ENCODE data around the gene RTN4RL1.
"Not testable (repeated sequence)": the region's sequence is repeated elsewhere in the genome, so short reads cannot be mapped to it uniquely, and the experiment has no call there.

RTN4RL1 gene

GRCh38 chr17:2008332-2009126, 16.6 kb downstream of the RTN4RL1 start:
- DNase-seq (ENCODE audit: low read depth in 2 of 3, low spot score in 2 of 3): no peak

GRCh38 chr17:2004435-2004952, 20.6 kb downstream of the RTN4RL1 start:
- DNase-seq (ENCODE audit: low read depth in 2 of 3, low spot score in 2 of 3): no peak

- no peak for DNase-seq (ENCODE audit: low read depth in 2 of 3, low spot score in 2 of 3)
These were observed 21.6 kb downstream of the RTN4RL1 start for GRCh38 chr17:2003525-2003924.

- DNase-seq (ENCODE audit: low read depth in 2 of 3, low spot score in 2 of 3): no peak
These were observed 22.3 kb downstream of the RTN4RL1 start for GRCh38 chr17:2002767-2003329.

GRCh38 chr17:1999557-2000251, 25.4 kb downstream of the RTN4RL1 start:
- DNase-seq (ENCODE audit: low read depth in 2 of 3, low spot score in 2 of 3): no peak

GRCh38 chr17:1997927-1998742, 27.0 kb downstream of the RTN4RL1 start:
- DNase-seq (ENCODE audit: low read depth in 2 of 3, low spot score in 2 of 3): no peak

- no peak for DNase-seq (ENCODE audit: low read depth in 2 of 3, low spot score in 2 of 3)
These were observed 27.7 kb downstream of the RTN4RL1 start for GRCh38 chr17:1997289-1997926.

GRCh38 chr17:1996800-1997288, 28.3 kb downstream of the RTN4RL1 start:
- DNase-seq (ENCODE audit: low read depth in 2 of 3, low spot score in 2 of 3): no peak

- DNase-seq (ENCODE audit: low read depth in 2 of 3, low spot score in 2 of 3): no peak
These were observed 29.0 kb downstream of the RTN4RL1 start for GRCh38 chr17:1995907-1996799.

- no peak for DNase-seq (ENCODE audit: low read depth in 2 of 3, low spot score in 2 of 3)
These were observed 29.7 kb downstream of the RTN4RL1 start for GRCh38 chr17:1995321-1995892.

GRCh38 chr17:1994707-1995106, 30.4 kb downstream of the RTN4RL1 start:
- DNase-seq (ENCODE audit: low read depth in 2 of 3, low spot score in 2 of 3): no peak

GRCh38 chr17:1992541-1992940, 32.6 kb downstream of the RTN4RL1 start:
- no peak for DNase-seq (ENCODE audit: low read depth in 2 of 3, low spot score in 2 of 3)

- no peak for DNase-seq (ENCODE audit: low read depth in 2 of 3, low spot score in 2 of 3)
These were observed 36.0 kb downstream of the RTN4RL1 start for GRCh38 chr17:1989135-1989534.

GRCh38 chr17:1986783-1987451, 38.2 kb downstream of the RTN4RL1 start:
- no peak for DNase-seq (ENCODE audit: low read depth in 2 of 3, low spot score in 2 of 3)

- DNase-seq (ENCODE audit: low read depth in 2 of 3, low spot score in 2 of 3): no peak
These were observed 39.4 kb downstream of the RTN4RL1 start for GRCh38 chr17:1985686-1986085.

GRCh38 chr17:1985093-1985492, 40.0 kb downstream of the RTN4RL1 start:
- no peak for DNase-seq (ENCODE audit: low read depth in 2 of 3, low spot score in 2 of 3)

GRCh38 chr17:1982793-1983366, 42.3 kb downstream of the RTN4RL1 start:
- not testable (repeated sequence) for DNase-seq (ENCODE audit: low read depth in 2 of 3, low spot score in 2 of 3)

GRCh38 chr17:1980665-1981250, 44.4 kb downstream of the RTN4RL1 start:
- no peak for DNase-seq (ENCODE audit: low read depth in 2 of 3, low spot score in 2 of 3)

Measured in activated CD8-positive, alpha-beta memory T cell treated with anti-CD3 and anti-CD28 coated beads for 48 hours (primary cell).